Measurements from ENCODE around the gene ILKAP. TPM values are rescaled to one million over a fixed set of nuclear protein-coding genes. Genes with fewer than 3 reads are reported as not detected.

Gene ILKAP, protein sequence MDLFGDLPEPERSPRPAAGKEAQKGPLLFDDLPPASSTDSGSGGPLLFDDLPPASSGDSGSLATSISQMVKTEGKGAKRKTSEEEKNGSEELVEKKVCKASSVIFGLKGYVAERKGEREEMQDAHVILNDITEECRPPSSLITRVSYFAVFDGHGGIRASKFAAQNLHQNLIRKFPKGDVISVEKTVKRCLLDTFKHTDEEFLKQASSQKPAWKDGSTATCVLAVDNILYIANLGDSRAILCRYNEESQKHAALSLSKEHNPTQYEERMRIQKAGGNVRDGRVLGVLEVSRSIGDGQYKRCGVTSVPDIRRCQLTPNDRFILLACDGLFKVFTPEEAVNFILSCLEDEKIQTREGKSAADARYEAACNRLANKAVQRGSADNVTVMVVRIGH
- total RNA-seq (2014; rRNA removed; shearing (Covaris generic)), result 27.5 and 28.1 TPM in 2 replicates

DNA sequence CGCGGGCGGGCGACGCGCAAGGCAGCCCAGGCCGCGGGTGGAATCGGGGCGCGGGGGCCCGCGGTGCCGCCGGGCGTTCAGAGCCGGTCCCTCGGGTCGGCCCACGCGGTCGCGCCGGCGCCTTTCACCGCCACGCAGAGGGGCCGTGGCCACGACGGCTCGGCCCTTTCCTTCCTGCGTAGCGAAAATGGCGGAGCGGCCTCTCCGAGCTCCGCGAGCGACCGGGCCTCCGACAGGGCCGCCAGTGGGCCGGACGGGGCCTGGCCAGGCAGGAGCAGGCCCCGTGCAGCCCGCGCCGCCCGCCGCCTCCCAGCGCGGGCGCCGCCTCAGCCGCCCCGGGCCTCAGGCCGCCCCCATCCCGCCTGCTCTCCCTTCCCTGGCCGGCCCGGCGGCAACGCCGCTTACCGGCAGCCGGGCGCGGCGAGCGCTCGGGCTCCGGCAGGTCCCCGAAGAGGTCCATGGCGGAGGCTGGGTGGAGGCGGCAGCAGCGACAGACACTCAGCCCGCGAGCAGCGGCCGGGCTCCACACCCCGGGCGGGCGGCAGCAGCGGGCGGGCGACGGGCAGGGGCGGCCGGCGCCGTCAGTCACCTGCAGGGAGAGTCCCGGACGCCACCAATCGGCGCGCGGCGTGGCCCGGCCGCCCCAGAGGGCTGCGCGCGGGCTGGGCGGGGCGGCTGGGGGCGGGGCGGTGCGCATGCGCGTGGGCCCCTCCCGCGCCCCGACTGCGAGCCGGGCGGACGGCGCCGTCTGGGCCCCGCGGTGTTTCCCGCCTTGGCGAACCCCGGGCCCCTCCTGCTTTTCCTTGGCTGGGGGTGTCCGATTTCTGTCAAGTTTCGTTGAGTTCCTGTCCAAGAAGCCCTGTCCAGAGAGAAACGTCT lies at the start of gene ILKAP:
ILKAP (minus strand) TSS at position 602 of the 879 bp plus-strand sequence; CDS start at position 460, 142 bp downstream.
- DNase-seq (ENCODE audit: low spot score), result peak; percentile 84

DNA sequence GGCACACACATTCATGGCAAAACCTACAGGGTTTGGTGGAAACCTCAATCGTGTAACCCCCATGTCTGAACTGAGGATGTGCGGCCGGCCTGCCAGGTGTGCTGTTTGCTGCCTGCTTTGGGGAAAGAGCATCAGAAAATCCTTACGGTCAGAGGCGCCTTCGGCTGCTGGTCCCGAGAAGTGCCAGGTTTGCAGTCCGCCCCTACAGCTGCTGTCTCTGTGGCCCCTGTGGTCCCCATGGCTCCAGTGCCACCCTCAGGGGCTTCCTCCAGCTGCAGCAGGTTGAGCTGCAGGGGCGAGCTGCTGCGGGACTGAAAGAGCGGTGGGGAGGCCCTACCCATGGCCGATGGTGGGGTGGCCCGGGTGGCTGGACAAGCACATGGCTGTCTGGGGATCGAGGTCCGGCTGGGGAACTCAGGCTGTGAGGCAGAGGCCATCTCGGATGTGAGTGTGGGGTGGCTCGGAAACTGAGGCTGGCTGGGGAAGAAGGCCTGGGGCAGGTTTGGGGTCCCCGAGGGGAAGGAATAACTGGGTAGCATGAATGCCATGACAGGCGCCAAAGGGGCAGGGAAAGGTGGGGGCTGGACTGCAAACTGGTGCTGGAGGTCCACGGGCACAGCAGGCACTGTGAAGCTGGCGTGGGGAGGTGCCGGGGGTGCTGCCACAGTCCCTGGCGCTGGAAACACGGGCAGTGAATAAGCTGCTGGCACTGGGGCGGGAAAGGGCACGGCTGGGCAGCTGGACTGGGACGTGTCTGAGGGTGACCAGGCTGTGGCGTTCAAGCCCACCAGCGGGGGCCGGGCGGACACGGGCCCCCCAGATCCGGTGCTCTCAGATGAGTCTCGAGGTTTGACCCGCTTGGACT lies 49.5 kb upstream of the ILKAP start:
- DNase-seq (ENCODE audit: low spot score), result no peak

DNA sequence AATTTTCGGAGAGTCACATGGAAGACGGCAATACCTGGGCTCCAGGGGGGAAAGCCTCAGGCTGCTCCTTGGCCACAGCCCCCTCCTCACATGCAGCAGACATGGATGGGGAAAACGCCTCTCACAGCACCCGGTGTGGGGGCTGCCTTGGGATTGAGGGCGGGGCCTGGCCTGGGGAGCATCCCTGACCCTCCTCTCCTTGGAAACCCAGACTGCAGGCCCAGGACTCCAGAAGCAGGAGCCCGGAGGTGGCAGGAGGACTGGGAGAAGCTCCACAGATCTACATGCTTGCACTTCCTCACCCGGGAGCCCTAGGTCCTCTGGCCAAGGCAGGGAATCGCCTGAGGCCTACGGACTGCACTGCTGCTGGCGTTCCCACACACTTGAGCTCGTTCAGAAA lies 48.5 kb upstream of the ILKAP start:
- DNase-seq (ENCODE audit: low spot score), result no peak

DNA sequence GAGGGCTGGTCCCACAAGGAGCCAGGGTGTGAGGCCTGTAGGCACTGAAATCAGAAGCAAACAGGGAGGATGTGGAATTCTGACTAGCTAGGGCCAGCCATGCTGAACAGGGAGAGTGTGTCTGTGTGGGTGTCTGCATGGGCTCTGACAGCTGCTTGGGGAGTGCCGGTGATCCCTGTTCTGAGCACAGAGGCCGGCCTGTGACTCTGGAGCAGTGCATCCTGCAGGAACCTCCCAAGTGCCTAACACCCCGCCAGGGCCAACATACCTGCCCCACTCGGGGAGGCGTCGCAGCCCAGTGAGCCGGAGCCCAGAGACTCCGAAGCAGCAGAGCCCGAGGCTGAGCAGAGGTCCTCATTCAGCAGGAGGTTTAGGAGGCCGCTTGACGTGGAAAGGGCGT lies 47.8 kb upstream of the ILKAP start:
- no peak for DNase-seq (ENCODE audit: low spot score)

DNA sequence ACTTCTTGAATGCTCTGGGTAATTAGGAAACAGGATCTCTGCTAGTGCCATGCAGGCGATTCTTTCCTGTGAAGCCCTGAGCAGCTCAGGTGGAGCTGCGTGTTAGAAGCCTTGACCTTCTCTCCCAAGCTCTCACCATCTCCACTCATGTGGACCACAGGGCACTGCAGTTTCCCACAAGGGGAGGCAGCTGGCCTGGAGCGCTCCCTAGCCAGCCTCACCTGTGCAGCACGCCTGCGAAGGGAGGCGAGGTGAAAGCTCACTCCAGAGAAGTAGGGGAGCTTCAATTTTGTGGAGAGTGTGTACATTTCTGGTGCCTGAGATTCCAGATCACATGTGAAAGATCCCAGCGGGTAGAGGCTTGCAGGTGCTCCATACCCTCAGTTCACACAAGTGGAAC lies 47.4 kb upstream of the ILKAP start:
- no peak for DNase-seq (ENCODE audit: low spot score)

DNA sequence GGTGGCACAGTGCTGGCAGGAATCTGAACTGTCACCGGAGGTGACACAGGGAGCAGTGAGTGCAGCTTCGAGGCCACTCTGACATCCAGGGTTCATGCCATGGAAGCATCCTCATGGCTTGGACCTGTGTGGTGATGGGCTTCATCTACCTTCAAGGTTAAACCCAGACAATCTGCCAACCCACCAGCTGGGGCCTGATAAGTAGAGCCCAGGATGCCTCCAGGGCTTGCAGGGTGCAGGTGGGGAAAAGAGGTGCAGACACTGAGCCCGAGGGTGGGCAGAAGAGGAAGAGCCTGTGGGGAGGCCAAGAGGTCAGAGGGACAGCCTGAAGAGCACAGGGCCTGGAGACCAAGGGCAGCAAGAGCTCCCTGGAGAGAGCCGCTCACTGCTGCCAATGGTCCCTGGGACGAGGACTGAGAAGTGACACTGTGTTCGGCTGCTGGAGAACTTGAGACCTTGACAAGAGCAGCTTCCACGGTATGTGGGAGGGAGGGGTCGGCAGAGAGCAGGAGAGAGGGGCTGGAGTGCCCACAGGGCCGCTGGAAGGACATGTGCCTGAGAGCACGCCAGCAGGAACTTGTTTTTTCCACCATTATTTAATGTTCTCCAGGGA lies 44.5 kb upstream of the ILKAP start:
- DNase-seq (ENCODE audit: low spot score), result no peak

DNA sequence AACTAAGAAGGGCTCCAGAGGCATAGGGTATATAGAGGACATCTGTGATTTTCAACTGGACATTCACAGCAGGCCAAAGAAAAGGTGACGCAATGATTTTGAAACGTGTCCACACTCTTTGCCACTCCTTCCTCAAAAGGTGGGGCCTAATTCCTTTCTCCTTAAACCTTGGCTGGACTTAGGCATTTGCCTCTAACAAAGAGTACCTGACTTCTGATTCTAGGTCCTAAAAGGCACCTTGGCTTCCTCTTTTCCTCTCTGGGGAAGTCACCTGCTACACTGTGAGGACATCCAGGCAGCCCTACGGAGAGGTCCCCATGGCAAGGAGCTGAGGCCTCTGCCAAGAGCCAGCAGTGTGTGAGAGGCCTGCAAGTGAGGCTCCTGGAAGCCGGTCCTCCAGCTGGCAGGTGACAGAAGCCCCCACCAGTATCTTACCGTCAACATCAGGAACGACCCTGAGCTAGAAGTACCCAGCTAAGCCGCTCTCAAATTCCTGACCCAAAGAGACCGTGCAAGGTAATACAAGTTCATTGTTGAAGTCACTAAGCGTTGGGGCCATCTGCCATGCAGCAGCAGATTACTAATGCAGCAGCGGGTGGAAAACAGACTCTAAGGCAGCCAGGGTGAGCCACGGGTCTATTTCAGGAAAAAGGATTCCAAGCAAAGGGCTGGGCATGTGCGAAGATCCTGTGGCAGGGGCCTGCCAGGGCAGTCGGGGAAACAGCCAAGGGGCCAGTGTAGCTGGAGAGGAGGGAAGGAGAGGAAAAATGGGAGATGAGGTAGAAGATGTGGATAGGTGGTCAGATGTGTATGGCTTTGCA lies 43.7 kb upstream of the ILKAP start:
- no peak for DNase-seq (ENCODE audit: low spot score)

DNA sequence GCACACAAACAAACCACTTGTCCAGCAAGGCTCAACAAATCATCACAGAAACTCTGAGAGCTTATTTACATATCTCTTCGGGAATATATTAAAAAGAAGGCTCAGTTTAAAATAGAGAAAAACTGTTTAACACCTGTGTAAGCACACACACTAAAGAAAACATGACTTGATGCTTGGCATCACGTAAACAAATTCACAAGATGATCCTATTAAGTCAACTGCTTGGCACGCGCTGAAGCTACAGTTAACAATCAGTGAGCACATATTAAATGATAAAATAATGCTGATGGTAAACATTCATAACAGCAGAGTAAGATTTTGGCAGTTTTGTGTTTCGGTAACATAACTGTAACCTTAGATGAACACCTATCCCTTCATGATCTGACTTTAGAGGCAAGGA lies 40.7 kb upstream of the ILKAP start:
- no peak for DNase-seq (ENCODE audit: low spot score)

DNA sequence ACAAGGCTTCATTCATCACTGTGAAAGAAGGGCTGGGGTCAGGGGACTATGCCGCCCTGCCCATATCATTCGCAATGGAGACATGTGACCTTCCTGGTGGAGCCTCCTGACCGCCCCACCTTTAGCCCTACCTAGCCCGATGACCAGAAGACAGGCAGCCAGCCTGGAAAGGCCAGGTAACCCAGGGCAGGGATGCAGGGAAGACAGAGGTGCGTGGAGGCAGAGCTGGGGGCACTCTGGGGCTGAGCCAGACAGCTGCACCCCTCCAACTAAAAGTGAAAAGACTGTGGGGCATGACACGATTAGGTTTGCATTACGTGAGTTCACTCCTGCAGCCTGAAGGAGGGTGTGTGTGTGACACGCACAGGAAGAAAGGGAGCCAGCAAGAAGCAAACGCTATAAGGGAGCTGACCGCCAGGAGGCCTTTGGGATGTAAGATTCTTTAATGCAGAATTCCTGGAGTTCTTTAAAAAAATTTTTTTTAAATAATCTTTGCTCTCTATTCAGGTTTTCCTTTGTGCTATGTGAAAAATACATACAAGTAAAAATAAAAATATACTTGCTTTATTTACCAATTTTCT lies 40.1 kb upstream of the ILKAP start:
- DNase-seq (ENCODE audit: low spot score), result no peak

DNA sequence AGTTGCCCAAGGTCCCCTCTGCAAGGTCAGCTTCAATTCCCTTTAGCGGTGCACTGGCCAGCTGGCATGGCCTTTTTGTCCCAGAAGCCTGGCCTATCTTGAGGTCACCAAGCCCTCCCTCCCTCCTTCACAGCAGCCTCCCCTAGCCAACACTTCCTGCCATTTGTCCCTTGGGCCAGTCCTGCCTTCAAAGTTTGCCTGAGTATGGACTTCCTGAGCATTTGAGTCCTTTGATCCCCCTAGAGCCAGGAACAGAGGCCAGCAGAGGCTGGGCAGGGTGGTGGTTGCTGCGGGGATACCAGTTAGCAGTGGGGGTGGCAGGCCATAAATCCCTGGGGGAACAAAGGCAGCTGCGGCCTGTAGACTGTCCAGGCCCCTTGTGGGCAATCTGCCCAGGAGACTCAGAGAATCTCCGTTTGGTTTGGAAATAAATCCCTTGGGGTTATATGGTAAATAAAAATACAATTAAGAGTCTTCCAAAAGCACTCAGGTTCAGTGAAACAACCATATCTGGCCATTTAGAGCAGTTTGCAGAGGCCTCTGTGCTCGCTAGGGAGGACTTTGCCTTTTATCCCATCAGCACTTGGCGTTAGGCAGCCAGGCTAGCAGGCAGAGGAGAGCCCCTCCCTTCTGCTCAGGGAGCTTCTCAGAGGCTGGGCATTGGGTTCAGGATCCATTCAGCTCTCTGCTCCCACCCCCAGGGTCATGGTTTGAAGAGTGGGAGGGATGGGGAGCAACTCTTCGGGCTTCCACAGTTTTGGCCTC lies 39.4 kb upstream of the ILKAP start:
- no peak for DNase-seq (ENCODE audit: low spot score)

DNA sequence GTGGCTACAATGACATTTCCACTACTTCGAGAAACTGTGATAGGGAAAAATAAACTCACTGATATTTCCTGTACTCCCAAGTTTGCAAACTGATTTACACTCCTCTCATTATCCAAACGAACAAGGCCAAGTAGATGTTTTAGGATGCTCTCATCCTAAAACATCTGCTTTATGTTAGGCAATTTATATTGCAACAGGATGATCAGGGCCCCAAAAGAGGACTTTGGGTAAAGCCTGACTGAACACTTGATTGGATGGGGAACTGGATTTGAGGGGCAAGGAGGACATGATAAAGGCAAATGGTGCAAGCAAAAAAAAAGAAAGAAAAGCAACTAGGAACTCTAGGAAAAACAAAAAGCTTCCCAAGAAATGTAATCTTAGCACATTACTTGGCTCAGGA lies 38.5 kb upstream of the ILKAP start:
- no peak for DNase-seq (ENCODE audit: low spot score)

DNA sequence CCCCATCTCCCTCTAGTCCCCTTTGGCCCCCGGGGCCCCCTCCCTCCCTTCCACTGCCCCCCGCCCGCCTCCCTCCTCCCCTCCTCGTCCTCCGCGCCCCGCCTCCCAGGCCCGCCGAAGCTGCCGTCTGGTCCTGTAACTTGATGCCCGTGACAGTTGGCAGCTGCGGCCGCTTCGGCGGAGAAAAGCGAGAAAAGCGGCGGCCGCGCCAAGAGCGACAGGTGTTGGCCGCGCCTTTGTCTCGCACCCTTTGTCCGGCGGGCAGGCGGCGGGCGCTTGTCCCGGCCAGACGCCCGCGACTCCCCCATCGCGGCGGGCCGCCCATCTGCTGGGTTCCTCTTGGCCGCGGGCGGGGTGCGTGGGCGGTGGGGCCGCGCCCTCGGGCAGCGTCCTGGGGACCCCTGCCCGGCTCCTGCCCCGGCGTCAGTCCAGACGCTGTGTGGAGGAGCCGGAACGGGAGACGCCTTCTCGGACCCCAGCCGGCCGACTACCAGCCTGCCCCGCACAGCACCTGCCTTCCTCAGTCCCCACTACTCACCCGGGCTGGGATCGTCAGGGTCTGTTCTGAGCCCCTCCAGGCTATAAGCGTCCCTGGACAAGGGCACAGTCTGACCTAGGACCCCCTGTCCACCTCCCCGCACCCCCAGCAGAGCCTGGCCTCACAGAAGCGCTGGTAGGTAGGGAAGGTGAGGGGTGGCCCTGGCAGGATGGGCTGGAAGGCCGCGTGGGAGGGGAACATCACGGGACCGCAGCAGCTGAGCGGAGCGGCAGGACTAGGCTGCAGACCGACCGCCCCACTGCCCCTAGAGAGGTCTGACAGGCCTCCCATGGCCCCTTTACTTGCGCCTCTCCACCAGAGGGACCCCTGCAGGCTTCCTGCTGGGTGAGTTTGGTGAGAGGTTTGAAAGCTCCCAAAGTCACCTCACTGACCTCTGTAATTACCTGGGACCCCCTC lies 37.5 kb upstream of the ILKAP start:
- peak; percentile 56 for DNase-seq (ENCODE audit: low spot score)

DNA sequence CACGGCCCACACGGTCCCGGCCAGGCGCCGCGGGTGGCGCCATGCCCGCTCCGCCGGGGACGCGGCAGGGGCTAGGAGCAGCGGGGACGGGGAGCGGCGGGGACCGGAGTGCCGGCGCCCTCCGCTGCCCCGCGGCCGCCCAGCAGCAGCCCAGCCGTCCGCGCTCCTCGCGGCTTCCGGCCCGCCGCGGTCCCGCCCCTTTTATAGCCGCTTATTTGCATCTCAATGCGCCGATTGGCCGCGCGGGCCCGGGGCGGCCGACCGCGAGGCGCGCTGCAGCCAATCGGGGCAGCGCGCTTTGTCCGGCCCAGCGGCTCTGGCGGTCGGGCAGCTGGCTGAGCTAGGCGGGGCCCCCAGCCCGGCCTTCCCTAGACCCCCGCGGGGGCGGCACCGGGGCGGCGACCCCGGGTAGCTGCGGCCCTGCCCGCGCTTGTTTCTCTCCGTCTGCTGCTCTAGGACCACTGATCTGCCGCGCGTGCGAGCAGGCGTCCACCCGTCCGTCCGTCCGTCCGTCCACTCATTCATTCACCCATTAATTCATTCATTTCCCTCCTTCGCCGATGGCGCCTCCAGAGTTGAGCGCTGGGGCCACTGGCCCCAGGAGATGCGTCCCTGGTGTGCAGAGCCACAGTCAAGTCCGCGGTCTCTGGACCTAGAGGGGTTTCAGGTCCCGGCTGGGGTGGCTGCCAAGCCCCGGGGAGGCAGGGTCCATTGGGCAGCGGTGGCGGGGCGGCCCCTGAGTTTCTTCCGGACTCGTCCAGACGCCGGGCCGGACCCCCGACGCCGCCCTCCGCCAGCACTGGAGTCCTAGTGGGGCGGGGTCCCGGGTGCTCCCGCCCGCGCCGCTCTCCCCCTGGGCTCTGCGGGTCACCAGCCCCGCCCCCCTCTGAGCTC lies 36.6 kb upstream of the ILKAP start, which contains the start of gene HES6:
HES6 (minus strand) TSS at position 176 of the 894 bp plus-strand sequence; CDS start at position 43, 133 bp downstream.
- peak; percentile 86 for DNase-seq (ENCODE audit: low spot score)

DNA sequence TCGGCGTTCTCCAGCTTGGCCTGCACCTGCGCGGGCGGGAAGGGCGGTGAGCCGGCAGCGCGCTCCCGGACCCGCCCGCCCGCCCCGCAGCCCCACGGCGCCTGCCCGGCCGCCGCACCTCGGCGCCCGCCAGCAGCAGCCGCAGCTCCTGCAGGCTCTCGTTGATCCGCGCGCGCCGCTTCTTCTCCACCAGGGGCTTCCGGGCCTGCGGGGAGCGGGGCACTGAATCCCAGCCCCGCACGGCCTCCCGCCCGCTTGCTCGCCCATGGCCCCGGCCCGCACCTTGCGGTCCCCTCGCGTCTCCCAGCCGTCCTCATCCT lies 36.0 kb upstream of the ILKAP start:
- DNase-seq (ENCODE audit: low spot score), result peak; percentile 32

DNA sequence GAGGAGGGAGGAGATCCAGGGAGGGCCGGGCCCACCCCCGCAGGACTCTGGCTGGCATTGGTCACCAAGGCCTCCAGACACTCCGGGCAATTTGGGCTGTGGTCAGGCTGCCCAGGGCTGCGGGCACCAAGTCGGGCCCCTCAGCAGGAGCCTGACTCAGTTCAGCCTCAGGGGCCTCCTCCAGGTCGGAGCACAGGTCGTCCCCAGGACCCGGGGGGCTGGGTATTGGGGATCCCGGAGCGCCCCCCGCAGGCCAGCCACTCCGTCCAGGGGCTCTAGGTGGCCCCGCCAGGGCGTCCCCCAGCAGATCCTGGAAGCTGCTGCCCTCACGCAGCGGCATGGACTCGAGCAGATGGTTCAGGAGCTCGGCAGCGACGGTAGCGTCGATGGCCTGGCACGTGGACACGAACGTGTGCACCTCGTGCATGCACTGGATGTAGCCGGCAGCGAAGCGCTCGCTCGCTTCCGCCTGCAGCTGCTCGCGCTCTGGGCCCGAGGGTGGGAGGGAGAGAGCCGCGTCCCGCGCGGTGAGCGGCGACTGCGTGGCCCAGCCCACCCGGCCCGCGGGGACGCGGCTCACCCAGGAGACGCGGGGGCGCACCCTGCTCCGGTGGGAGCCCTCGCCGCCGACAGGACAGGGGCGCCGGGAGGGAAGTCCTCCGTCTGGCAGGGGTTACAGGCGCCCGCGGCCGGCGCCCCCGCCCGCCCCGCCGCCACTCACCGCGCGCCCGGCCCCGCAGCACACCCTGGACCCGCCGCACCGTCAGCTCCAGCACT lies 35.5 kb upstream of the ILKAP start:
- no peak for DNase-seq (ENCODE audit: low spot score)

DNA sequence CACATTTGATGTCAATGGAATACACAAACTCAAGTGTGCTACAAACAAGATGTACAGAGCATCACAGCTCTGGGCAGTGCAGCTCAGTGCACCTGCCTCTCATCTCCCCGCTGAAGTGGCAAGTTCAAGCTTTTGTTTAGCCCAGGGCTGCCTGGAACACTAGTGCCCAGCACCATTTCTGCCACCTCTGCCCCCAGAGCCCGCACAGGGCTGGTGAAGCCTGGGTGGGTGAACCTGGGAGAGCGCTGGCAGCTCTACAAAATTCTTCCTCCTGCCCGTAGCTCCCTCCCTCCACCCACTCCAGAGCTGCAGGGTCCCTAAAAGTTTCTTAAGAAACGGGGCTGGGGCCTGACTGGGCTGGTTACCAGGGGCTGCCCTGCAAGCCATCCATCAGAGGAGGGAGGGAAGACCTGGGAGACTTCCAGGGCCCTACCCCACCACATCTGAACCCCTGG lies 34.8 kb upstream of the ILKAP start:
- DNase-seq (ENCODE audit: low spot score), result no peak
